Measurements from ENCODE around the gene SLC34A3. TPM values are rescaled to one million over a fixed set of nuclear protein-coding genes. Genes with fewer than 3 reads are reported as not detected.

SLC34A3 gene
- total RNA-seq, 3 donors from 2014 or later, result not detected

DNA sequence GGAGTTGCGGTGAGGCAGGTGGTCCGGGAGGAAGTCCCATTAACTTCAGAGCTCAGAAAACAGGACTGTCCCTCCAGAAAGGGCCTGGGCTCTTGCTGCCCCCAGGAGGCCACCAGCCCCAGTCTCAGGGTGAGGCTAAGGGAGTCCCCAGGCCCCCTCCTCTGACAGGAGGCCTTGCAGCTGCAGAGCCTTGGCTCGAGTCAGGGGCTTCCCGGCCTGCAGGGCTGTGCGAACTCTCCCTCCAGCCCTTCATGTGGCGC, 17.1 kb downstream of the SLC34A3 start:
- intact Hi-C loops (cut with DNase I, micrococcal nuclease), result no loop called here
- no peaks in the 10 kb centered on the region for H3K9me3 ChIP-seq
- DNase-seq (no peak), ATAC-seq (no peak)
- H3K36me3 ChIP-seq (ENCODE audit: low read depth), result no peaks in the 10 kb centered on the region
- TF ChIP-seq, protein P1, sequence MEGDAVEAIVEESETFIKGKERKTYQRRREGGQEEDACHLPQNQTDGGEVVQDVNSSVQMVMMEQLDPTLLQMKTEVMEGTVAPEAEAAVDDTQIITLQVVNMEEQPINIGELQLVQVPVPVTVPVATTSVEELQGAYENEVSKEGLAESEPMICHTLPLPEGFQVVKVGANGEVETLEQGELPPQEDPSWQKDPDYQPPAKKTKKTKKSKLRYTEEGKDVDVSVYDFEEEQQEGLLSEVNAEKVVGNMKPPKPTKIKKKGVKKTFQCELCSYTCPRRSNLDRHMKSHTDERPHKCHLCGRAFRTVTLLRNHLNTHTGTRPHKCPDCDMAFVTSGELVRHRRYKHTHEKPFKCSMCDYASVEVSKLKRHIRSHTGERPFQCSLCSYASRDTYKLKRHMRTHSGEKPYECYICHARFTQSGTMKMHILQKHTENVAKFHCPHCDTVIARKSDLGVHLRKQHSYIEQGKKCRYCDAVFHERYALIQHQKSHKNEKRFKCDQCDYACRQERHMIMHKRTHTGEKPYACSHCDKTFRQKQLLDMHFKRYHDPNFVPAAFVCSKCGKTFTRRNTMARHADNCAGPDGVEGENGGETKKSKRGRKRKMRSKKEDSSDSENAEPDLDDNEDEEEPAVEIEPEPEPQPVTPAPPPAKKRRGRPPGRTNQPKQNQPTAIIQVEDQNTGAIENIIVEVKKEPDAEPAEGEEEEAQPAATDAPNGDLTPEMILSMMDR (IDR thresholded peaks at IDR 0.05), result no peak
- H3K4me3 ChIP-seq, result no peak overlapping the region
- peaks cover 8% of the 10 kb centered on the region for H3K4me1 ChIP-seq (ENCODE audit: low read depth)

DNA sequence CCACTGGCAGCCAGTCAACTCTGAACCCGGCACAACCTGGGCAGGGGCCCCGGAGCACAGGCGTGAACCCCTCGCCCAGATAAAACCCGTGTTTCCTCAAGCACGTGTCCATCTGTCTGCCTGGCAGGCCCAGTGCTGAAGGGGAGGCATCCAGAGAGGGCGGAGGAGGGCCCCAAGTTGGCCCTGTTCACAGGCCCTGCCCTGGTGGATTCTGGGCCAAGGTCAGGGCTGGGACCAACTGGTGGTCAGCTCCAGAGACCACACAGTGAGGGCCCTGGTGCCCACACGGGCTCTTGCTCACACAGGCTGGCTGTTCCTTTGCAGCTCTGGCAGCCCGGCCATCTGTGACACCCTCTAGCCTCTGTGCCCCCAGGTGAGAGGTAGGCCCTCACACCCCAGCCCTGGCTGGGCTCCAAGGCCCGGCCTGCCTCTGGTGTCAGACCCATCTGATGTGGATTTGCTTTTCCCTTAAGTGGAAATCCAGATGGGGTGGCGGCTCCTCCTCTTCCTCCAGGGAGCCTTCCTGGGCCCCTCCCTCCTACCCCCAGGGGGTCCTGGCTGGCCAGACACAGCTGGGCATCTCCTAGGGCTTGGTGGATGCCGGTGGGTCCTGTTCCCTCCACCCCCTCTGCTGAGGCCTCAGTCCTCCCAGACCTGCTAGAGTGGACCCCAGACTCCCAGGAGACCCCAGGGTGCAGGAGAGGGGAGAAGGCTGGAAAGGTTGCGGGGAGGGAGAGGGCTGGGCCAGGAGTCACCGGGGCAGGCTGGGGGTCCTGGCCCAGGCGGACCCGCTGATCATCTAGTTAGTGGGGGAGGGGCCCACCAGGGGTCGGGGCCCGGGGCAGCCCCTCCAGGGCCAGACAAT, 19.9 kb downstream of the SLC34A3 start:
- TF ChIP-seq, protein P1 (IDR thresholded peaks at IDR 0.05), result no peak
- H3K4me3 ChIP-seq, result no peak overlapping the region
- DNase-seq (no peak), ATAC-seq (no peak)
- no peaks in the 10 kb centered on the region for H3K36me3 ChIP-seq (ENCODE audit: low read depth)
- H3K9me3 ChIP-seq, result no peaks in the 10 kb centered on the region
- intact Hi-C loops (cut with DNase I, micrococcal nuclease), result no loop called here
- H3K4me1 ChIP-seq (ENCODE audit: low read depth), result peaks cover 11% of the 10 kb centered on the region

DNA sequence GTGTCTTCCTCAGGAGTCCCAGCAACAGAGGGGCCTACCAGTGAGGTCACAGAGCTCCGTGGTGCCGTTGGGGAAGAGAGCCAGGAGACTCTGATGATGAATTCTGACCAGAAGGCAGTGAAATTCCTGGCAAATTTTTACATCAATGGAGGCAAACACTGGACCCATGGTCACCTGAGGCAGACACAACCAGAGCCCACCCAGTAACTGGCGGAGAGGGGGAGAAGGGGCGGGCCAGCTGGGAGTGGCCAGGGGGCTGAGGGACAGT, 20.4 kb downstream of the SLC34A3 start, which contains the start of gene STPG3:
TSS of gene STPG3 (plus strand) at position 93 of the 268 bp plus-strand sequence. CDS start at position 94, 1 bp downstream.
- intact Hi-C loops (cut with DNase I, micrococcal nuclease), result no loop called here
- no peaks in the 10 kb centered on the region for H3K36me3 ChIP-seq (ENCODE audit: low read depth)
- no peak within 1 kb of the TSS for H3K4me3 ChIP-seq
- H3K4me1 ChIP-seq (ENCODE audit: low read depth), result peaks cover 14% of the 10 kb centered on the region
- DNase-seq (no peak), ATAC-seq (no peak)
- TF ChIP-seq, protein P1 (IDR thresholded peaks at IDR 0.05), result no peak
- H3K9me3 ChIP-seq, result no peaks in the 10 kb centered on the region

DNA sequence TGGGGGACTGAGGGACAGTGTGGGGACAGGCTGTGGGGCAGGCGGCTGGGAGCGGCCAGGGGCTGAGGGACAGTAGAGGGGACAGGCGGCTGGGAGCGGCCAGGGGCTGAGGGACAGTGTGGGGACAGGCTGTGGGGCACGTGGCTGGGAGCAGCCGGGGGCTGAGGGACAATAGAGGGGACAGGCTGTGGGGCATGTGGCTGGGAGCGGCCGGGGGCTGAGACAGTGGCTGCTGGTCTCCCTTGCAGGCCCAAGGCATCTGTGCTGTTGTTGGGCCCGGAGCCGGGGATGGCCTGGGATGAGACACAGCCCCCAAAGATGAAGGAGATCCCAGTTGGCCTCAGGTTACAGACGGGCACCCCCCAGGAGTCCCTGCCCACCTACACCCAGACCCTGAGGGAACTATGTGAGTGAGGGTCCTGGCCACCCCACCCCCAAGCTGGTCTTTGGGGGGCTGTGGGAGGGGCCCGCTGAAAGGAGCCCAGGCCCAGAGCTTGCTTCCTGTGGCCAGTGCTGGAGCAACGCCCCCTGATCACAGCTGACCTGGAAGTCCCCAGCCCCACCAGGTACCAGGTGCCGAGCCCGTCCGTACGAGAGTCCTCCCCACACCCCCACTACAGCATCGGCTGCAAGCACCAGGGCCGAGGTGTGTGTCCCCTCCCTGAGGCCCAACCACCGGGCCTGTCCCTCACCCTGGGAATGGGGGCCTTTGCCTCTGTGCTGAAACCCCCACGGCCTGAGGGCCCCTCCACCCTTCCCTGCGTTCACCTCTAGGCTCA, 21.0 kb downstream of the SLC34A3 start:
- Histone ChIP-seq H3K4me3 (no peak overlapping the region), H3K4me1 (ENCODE audit: low read depth) (peaks cover 19% of the 10 kb centered on the region), H3K36me3 (ENCODE audit: low read depth) (no peaks in the 10 kb centered on the region), H3K9me3 (no peaks in the 10 kb centered on the region)
- ATAC-seq (no peak), DNase-seq (no peak)
- TF ChIP-seq, protein P1 (IDR thresholded peaks at IDR 0.05), result no peak
- intact Hi-C loops (cut with DNase I, micrococcal nuclease), result no loop called here

DNA sequence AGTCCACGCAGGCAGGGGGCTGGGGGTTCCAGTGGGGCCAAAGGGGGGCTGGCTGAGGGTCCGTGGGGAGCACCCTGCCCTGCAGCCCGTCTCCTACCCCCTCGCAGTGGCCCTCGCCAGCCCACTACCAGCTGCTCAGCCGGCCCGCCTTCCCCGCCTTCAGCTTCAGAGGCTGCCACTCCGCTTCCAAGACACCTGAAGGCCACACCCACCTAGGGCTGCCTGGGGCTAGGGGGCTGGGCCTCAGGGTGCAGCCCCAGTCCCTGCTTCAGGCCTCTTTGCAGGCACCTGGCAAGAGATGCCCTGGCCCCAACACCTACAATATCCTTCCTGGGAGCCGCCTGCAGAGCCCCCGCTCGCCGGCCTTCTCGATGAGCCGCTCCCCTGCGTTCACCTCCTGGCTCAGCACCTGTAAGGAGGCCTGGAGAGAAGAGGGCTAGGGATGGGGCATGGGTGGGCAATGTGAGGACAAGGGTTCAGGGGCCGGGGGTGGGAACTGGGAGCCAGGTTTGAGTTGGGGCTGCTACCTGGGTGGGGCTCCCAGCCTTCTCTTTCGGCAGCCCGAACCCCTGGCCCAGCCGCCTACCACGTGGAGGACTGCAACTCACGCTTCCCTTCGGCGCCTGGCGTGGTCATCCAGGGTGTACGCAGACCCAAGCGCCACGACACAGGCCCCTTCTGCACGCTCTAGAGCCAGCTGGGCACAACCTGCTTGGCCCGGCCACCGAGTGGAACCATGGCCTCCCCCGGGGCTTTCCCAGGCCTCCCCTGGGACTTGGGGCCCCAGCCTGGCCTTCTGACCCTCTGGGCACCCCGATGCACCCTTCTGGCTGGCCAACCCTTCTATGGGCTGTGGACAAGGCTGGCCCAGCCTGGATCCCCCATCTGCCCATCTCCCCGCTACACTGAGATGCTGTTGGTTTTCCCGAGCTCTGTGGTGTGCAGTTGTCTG, 22.1 kb downstream of the SLC34A3 start:
- no peak overlapping the region for H3K4me3 ChIP-seq
- peak; percentile 34 for ATAC-seq

More for the DNA sequence above, 22.1 kb downstream of the SLC34A3 start:
- DNase-seq, result peak in 1 of 3 donors; percentile 49
- H3K4me1 ChIP-seq (ENCODE audit: low read depth), result peaks cover 21% of the 10 kb centered on the region
- H3K9me3 ChIP-seq, result no peaks in the 10 kb centered on the region
- intact Hi-C loops (cut with DNase I, micrococcal nuclease), result no loop called here
- no peaks in the 10 kb centered on the region for H3K36me3 ChIP-seq (ENCODE audit: low read depth)
- TF ChIP-seq, protein P1 (IDR thresholded peaks at IDR 0.05), result no peak
